ENCODE measurements around the gene DCAKD.

DNA sequence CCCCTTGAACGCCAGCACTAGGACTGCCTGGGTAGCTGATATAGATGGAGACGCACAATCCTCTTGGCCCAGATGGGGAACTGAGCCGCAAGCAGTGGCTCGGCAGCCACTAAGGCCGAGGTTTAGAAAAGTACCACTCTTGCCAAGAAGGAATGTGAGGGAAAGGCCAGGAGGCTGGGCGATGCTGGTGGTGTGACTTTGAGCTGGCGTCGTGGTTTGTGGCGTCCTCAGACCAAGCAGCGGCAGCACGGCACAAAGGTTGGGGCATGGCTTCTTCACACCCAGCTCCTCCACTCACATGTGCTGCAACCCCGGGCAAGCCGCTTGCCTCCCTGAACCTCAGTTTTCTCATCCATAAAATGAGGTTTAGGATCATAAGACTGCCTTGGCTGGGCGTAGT is 15.6 kb downstream of the DCAKD start:
- TF ChIP-seq, protein P1, sequence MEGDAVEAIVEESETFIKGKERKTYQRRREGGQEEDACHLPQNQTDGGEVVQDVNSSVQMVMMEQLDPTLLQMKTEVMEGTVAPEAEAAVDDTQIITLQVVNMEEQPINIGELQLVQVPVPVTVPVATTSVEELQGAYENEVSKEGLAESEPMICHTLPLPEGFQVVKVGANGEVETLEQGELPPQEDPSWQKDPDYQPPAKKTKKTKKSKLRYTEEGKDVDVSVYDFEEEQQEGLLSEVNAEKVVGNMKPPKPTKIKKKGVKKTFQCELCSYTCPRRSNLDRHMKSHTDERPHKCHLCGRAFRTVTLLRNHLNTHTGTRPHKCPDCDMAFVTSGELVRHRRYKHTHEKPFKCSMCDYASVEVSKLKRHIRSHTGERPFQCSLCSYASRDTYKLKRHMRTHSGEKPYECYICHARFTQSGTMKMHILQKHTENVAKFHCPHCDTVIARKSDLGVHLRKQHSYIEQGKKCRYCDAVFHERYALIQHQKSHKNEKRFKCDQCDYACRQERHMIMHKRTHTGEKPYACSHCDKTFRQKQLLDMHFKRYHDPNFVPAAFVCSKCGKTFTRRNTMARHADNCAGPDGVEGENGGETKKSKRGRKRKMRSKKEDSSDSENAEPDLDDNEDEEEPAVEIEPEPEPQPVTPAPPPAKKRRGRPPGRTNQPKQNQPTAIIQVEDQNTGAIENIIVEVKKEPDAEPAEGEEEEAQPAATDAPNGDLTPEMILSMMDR (IDR thresholded peaks at IDR 0.05), result no peak
- TF ChIP-seq POLR2AphosphoS5 (IDR thresholded peaks at IDR 0.05), result no peak
- no peak for TF ChIP-seq POLR2A (IDR thresholded peaks at IDR 0.05)
